ENCODE measurements around the gene TAF6L. TPM values are rescaled to one million over a fixed set of nuclear protein-coding genes. Genes with fewer than 3 reads are reported as not detected.

TAF6L gene
- total RNA-seq, 2 donors from 2014 or later = 13.6 to 15.5 TPM

DNA sequence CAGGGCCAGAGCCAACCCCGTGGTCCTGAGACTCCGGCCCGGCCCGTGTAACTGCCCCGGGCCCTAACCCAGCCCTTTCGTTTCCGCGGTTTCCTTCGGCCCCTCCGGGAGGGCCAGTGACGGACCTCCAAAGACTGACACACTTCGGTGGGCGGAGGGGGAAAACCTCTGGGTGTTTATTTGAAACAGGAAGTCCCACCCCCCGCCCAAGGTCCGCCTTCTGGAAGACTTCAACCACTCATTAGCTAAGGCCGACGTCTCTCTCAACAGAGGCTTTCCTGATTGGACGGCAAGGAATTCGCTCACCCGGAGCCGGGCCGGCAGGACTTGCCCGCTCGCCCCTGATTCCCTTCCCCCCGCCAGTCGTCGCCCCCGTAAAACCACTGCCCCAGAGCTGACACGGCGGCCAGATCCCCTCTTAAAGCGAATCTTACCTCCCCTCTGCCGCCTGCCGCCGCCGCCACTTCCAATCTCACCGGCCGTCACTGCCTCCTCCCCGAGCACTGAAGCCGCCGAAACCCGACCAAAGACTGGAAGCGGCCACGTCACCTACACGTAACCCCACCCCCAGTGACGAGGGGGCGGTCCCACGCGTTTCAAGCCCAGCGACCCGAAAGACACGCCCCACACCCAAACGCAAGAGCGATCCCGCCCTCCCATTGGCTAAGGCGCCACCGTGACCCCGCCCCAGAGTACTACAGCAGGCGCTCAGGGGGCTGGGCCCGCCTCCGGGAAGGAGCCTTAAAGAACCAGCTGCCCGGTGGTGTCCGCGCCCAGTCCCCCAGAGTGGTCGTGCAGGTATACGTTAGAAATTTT is 60.5 kb downstream of the TAF6L start, which contains the start of gene STX5:
Gene STX5, minus strand, starts transcription at position 532 of the 816 bp plus-strand sequence. CDS start 808 bp downstream, outside the sequence.
- no peaks in the 10 kb centered on the region for H3K9me3 Mint-ChIP-seq
- peaks cover 9 to 26% of the 10 kb centered on the region in 2 donors for H3K36me3 Mint-ChIP-seq (ENCODE audit: insufficient read depth in 2 of 2)
- peaks cover 41% of the 10 kb centered on the region for H3K4me1 Mint-ChIP-seq (ENCODE audit: low read depth)
- peak within 1 kb of the TSS; percentile 87 to 100 for H3K4me3 Mint-ChIP-seq
- DNase-seq = peak; percentile 100
- peak; percentile 90 to 93 for ATAC-seq (replicated peaks in 1 of 2)
- H3K27ac Mint-ChIP-seq = peak within 1 kb of the TSS; percentile 96
- H3K27me3 Mint-ChIP-seq (ENCODE audit: low read depth) = no peaks in the 10 kb centered on the region

DNA sequence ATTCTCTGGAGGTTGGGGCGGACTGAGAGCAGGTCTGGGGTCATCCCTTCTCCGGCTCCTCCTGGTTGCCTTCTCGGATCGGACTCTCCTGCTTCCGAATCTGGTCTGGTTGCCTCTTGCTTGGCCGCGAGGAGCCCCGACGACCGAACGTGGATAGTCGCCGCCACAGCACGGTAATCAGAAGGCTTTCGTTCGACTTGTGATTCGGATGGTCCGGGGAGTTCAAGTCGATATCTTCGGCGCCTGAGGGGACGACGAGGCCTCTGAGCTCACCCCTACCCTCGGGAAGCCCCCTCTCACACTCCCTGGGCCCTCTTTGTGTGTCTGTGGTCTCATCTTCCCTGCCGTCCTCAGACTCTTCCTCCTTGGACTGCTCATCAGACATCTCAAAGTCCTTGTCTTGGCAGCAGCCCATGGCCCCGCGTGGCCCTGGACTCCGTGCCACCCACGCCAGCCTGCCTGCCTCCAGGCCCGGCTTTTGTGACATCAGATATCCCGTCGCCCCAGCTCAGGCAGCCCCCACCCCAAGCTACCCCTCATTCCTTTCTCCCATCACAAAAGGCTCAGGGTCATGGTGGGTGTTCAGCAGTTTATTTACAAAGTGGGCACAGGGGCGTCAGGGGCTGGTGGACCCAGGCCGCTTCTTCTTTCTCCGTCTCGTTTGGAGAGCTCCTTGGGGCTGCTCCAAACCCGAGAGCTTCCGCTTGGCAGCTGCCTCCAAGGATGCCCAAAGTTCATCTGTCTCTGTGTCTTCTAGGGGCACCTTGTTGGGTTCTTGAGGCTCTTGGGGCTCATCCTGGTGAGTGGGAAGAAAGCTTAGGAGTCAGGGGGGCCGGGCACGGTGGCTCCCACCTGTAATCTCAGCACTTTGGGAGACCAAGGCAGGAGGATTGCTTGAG is 61.4 kb downstream of the TAF6L start, which contains the start of gene TEX54:
Gene TEX54, minus strand, starts transcription at position 506 of the 899 bp plus-strand sequence.
- no peaks in the 10 kb centered on the region for H3K27me3 Mint-ChIP-seq (ENCODE audit: low read depth)
- H3K4me3 Mint-ChIP-seq = peak within 1 kb of the TSS; percentile 87 to 100
- peak within 1 kb of the TSS; percentile 96 for H3K27ac Mint-ChIP-seq
- ATAC-seq (replicated peaks in 1 of 2) = no peak
- peaks cover 47% of the 10 kb centered on the region for H3K4me1 Mint-ChIP-seq (ENCODE audit: low read depth)
- no peak for DNase-seq
- H3K36me3 Mint-ChIP-seq (ENCODE audit: insufficient read depth in 2 of 2) = peaks cover 8 to 23% of the 10 kb centered on the region in 2 donors
- H3K9me3 Mint-ChIP-seq = no peaks in the 10 kb centered on the region

DNA sequence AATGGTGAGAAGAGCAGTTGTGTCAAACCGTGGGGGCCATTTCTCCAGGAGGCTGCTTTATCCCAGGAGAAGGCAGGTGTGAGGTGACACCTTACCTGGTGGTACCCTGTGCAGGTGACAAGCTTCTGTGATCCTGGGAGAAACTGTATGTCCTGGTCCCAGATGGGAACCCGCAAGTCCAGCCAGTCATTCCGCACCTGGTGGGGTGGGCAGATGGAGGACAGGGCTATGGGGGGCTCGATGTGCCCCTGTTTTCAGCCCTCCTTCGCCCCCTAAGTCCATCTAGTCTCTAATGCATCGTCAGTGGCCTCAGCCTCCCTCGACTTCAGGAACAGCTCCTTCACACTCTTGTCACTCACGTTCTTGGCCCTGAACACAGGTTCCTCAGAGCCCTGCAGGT is 64.1 kb downstream of the TAF6L start:
- DNase-seq (no peak), ATAC-seq (replicated peaks in 1 of 2) (no peak)
- no peak overlapping the region for H3K4me3 Mint-ChIP-seq
- H3K36me3 Mint-ChIP-seq (ENCODE audit: insufficient read depth in 2 of 2) = peaks cover 12 to 24% of the 10 kb centered on the region in 2 donors
- H3K27ac Mint-ChIP-seq = no peak overlapping the region
- no peaks in the 10 kb centered on the region for H3K27me3 Mint-ChIP-seq (ENCODE audit: low read depth)
- no peaks in the 10 kb centered on the region for H3K9me3 Mint-ChIP-seq
- peaks cover 57% of the 10 kb centered on the region for H3K4me1 Mint-ChIP-seq (ENCODE audit: low read depth)

Other genes starting within 250 kb of the TAF6L start
- gene AHNAK, start 224.6 kb upstream of the TAF6L start, total RNA-seq = 100 to 1,000 TPM in 1 of 2 donors, 10 to 100 TPM in 1; 80.3 to 131 TPM
- 1,000 to 10,000 TPM; 2,565 to 2,667 TPM for gene EEF1G, start 197.5 kb upstream of the TAF6L start, total RNA-seq
- 10 to 100 TPM; 32.8 to 36.8 TPM for gene TUT1, start 179.9 kb upstream of the TAF6L start, total RNA-seq
- gene MTA2, start 169.5 kb upstream of the TAF6L start, total RNA-seq = 100 to 1,000 TPM; 173 to 241 TPM
- gene EML3, start 158.6 kb upstream of the TAF6L start, total RNA-seq = 100 to 1,000 TPM; 132 to 148 TPM
- 1 to 10 TPM; 5.1 to 6.7 TPM for gene ROM1, start 158.1 kb upstream of the TAF6L start, total RNA-seq
- gene B3GAT3, start 149.4 kb upstream of the TAF6L start, total RNA-seq = 10 to 100 TPM; 72.2 to 79.9 TPM
- gene GANAB, start 124.8 kb upstream of the TAF6L start, total RNA-seq = 100 to 1,000 TPM; 310 to 312 TPM
- 10 to 100 TPM; 25.0 to 26.1 TPM for gene INTS5, start 118.1 kb upstream of the TAF6L start, total RNA-seq
- 10 to 100 TPM; 59.2 to 62.1 TPM for gene C11orf98, start 106.2 kb upstream of the TAF6L start, total RNA-seq
- gene CSKMT, start 106.1 kb upstream of the TAF6L start, total RNA-seq = 10 to 100 TPM; 35.2 to 46.0 TPM
- 1 to 10 TPM; 5.6 to 7.1 TPM for gene UQCC3, start 99.7 kb upstream of the TAF6L start, total RNA-seq
- 10 to 100 TPM in 1 of 2 donors, 1 to 10 TPM in 1; 9.9 to 13.0 TPM for gene LBHD1, start 99.1 kb upstream of the TAF6L start, total RNA-seq
- gene UBXN1, start 92.3 kb upstream of the TAF6L start, total RNA-seq = 100 to 1,000 TPM; 154 to 163 TPM
- under 1 TPM; 0.12 to 0.38 TPM for gene LRRN4CL, start 81.9 kb upstream of the TAF6L start, total RNA-seq
- gene BSCL2, start 64.0 kb upstream of the TAF6L start, total RNA-seq = 10 to 100 TPM; 38.4 to 40.7 TPM
- gene GNG3, start 63.7 kb upstream of the TAF6L start, total RNA-seq = not detected
- gene HNRNPUL2, start 43.9 kb upstream of the TAF6L start, total RNA-seq = 10 to 100 TPM; 56.7 to 66.8 TPM
- 10 to 100 TPM; 67.3 to 68.9 TPM for gene TTC9C, start 42.9 kb upstream of the TAF6L start, total RNA-seq
- 10 to 100 TPM; 12.2 to 12.4 TPM for gene ZBTB3, start 17.2 kb upstream of the TAF6L start, total RNA-seq
- gene POLR2G, start 9.8 kb upstream of the TAF6L start, total RNA-seq = 100 to 1,000 TPM; 105 to 107 TPM
- 10 to 100 TPM; 18.8 to 23.1 TPM for gene TMEM179B, start 16.0 kb downstream of the TAF6L start, total RNA-seq
- 10 to 100 TPM in 1 of 2 donors, 1 to 10 TPM in 1; 8.4 to 10.8 TPM for gene TMEM223, start 20.6 kb downstream of the TAF6L start, total RNA-seq
- gene NXF1, start 34.0 kb downstream of the TAF6L start, total RNA-seq = 100 to 1,000 TPM; 117 to 131 TPM
- 10 to 100 TPM; 53.9 to 70.1 TPM for gene STX5, start 60.7 kb downstream of the TAF6L start, total RNA-seq
- gene TEX54, start 61.4 kb downstream of the TAF6L start, total RNA-seq = 1 to 10 TPM in 1 of 2 donors, under 1 TPM in 1; 0.77 to 1.5 TPM
- gene WDR74, start 68.2 kb downstream of the TAF6L start, total RNA-seq = 100 to 1,000 TPM; 101 to 104 TPM
- 100 to 1,000 TPM; 730 to 898 TPM for gene SLC3A2, start 109.5 kb downstream of the TAF6L start, total RNA-seq
- gene CHRM1, start 150.0 kb downstream of the TAF6L start, total RNA-seq = not detected
- not detected for gene SLC22A6, start 213.6 kb downstream of the TAF6L start, total RNA-seq
- gene SLC22A8, start 244.4 kb downstream of the TAF6L start, total RNA-seq = not detected